GM21717 (cell line): ENCODE results near the gene ESF1.

Experiments used
- ATAC-seq: cut with Tn5 transposase; IDR thresholded peaks from one replicate; pipeline ENCODE4 v1.9.1; 2021; ENCODE audit warnings: mild to moderate bottlenecking, moderate library complexity; ENCODE audit not compliant: unreplicated experiment

ESF1 gene, protein sequence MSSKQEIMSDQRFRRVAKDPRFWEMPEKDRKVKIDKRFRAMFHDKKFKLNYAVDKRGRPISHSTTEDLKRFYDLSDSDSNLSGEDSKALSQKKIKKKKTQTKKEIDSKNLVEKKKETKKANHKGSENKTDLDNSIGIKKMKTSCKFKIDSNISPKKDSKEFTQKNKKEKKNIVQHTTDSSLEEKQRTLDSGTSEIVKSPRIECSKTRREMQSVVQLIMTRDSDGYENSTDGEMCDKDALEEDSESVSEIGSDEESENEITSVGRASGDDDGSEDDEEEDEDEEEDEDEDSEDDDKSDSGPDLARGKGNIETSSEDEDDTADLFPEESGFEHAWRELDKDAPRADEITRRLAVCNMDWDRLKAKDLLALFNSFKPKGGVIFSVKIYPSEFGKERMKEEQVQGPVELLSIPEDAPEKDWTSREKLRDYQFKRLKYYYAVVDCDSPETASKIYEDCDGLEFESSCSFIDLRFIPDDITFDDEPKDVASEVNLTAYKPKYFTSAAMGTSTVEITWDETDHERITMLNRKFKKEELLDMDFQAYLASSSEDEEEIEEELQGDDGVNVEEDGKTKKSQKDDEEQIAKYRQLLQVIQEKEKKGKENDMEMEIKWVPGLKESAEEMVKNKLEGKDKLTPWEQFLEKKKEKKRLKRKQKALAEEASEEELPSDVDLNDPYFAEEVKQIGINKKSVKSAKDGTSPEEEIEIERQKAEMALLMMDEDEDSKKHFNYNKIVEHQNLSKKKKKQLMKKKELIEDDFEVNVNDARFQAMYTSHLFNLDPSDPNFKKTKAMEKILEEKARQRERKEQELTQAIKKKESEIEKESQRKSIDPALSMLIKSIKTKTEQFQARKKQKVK

DNA sequence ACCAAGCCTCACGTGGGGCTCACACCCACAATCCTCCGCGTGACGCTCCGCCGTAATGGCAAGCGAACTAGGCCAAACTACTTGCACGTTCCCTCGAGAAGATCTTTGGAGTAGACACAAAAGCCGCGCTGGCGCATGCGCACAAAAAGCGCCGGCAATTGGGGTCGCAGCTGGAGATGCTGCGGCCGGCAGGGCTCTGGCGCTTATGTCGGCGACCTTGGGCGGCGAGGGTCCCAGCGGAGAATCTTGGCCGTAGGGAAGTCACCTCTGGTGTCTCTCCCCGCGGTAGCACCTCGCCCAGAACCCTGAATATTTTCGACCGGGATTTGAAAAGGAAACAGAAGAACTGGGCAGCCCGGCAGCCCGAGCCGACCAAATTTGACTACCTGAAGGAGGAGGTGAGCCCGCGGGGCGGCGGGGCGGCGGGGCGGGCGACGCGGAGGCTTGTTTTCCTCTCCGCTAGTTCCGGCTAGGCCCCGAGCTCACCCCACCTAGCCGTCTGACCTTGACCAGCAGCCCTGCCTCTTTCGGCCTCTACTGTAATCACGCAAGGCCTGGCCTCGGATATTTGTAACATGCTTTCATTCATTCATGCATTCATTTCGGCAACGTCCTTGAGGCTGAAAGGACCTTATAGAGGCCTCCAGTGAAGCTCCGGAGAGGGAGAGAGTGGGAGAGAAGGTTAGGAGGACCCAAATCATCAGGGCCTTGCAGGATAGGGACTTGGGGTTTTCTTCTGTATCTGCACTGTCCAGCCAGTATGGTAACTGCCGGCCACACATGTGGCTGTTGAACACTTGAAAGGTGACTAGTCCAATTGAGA, at the start of gene ESF1, which contains the start of gene NDUFAF5:
Gene ESF1, minus strand, starts transcription at position 27 of the 823 bp plus-strand sequence. CDS start 1,779 bp downstream, outside the sequence.
Gene NDUFAF5, plus strand, starts transcription at position 136 of the 823 bp plus-strand sequence. Its CDS starts 41 bp downstream, at position 177.
- peak; percentile 98 for ATAC-seq

DNA sequence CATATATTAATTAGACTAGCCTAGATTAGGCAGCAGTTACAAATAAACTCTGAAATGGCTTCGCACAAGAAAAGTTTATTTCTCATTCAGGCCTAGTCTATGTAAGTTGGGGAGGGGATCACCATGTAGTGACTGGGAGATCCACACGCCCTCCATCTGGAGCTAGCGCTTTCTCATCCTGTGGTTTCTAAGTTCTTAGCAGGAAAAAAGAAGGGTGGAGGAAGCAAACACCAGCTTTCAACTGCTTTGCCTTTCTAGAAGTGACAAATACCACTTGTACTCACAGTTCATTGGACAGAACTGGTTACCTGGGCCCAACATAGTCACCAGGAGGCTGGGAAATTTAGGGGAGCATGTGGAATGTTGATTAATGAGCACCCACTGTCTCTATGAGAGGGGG, 46.8 kb upstream of the ESF1 start:
- no peak for ATAC-seq

DNA sequence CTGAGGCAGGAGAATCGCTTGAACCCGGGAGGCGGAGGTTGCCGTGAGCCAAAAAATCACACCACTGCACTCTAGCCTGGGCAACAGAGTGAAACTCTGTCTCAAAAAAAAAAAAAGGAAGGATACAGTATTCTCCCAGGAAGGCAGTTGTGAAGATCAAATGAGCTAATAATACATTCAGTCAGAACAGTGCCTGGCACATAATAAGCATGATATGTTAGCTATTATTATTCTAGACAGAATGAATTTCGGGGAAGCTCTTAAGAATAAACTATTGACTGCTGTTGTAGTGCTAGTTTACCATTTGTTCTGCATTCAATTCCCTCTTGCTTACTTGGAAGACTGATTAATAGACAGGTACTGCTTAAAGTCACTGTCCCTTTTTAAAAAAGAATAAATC, 40.7 kb upstream of the ESF1 start:
- ATAC-seq: no peak

DNA sequence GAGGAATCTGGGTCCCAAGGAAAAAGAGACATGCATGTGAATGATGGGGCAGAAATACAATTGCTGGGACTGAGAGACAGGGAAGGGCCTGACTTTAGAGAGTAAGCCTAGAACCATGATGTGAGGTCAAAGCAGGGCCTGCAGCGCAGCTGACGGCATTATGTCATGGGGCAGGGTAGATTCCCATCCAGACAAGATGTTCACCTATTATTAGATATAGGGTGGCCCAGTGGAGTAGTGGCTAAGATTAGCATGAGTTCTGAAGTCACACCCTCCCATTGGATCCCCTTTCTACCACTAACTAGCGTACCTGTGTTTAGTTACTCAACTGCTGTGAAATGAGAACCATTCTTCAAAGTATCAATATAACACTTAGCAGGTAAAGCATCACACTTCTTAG, 39.7 kb upstream of the ESF1 start:
- no peak for ATAC-seq

DNA sequence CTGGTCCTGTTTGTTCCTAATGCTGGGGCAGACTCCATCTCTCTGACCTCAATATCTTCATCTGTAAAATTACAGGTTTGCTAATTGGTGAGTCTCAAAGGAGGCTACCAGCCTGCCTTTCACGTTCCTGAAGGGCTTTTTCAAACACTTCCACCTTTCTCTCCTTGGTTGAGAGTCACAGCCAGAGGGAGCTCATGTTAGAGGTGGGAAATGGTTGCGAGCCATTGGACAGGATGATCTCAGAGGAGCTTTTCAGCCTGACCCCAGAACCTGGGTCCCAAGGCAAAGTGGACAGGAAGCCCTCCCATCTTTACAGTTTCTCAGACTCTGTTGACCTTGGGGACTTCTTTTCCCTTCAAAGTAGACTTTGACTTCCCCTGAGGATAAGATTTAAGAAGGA, 37.7 kb upstream of the ESF1 start:
- ATAC-seq: no peak

DNA sequence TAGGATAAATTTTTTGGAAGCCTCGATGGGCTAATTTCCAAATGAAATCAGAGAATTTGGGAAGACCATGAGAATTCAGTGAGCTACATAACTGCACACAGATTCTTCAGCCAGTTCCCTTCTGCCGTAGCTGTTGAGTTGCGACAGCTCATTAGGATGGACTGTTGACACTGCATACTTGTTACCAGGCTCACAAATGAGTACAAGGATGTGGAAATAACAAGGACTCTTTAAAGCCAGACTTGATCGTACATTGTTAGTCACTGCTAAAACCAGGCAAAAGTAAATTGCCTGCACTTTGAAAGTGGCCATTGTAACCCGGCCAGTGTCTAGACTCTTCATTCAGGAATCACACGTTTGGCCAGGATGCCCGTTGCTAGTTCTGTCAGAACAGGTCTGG, 37.2 kb upstream of the ESF1 start:
- no peak for ATAC-seq

DNA sequence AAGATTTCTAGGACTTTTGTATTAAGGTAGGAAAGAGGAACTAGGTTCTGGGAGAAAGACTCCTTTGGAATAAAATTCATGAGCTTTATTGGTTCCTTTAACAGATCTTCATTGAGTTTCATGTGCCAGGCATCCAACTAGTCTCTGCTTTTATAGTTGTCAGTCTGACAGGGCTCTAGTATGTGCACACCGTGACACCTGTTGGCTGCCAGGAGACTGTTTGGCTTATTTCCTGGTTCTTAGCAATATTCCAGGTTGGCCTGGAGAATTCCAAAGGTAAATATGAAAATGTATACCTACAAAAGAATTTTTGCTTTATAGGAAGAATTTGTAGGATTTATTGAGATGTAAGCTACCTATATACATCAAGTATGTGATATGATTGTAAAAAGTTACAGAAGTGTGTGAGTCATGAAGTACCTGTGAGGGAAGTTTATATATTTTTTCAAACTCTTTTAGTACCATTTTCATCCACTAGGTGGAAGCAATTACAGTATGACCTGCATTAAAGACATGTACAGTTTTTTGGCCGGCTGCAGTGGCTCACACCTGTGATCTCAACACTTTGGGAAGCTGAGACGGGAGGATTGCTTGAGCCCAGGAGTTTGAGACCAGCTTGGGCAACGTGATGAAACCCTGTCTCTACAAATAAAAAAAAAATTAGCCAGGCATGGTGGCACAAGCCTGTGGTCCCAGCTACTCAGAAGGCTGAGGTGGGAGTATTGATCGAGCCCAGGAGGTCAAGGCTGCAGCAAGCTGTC, 35.3 kb upstream of the ESF1 start:
- peak; percentile 80 for ATAC-seq

DNA sequence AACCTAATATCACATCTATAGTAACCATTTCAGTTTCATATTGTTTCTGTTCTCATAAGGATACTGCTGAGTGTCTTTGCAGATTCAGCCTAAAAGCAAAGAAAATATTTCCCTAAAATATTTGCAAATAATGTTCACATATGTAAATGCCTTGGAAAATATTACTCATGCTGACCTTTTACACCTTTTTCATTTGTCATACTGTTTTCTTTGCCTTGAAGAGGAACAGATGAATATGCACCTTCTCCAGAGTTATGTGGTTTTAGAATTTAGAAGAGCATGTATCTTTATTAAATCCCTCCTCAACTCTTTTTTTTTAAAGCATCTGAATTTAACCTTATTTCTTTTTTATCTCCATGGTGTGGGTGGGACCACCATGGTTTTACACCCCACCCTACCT, 32.6 kb upstream of the ESF1 start:
- no peak for ATAC-seq

DNA sequence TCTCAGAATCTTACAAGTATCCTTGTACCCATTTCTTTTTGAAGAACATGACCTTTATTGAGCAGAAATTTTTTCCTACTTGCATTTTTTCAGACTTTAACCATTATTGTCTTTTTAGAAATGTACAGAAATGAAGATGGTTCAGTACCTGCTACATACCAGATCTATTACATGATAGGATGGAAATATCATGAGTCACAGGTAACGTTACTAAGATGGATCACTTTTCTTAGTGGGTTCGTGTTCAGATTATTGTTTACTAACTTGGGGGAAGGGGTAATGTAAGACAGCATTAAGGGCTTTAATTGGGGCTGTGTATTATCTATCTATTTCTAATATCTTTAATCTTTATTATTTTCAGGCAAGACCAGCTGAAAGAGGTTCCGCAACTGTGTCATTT, 32.0 kb upstream of the ESF1 start:
- ATAC-seq: no peak

DNA sequence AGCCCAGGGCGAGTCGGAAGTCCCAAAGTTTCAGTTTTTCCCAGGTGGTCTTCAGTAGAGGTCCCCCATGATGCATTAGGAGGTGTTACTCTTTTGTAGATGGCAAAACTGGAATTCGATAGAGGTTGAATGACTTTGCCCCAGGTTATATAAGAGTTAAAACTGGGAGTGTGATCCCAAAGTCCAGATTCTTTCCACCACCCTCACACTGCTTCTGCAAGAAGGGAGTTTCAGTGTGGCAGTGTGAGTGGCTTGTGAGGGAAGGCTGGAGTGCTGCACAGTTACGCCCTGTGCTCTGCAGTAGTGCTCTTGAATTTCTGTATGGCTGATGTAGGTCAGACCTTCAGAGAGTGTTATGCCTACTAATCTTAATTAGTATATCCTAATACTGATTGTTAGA, 30.0 kb upstream of the ESF1 start:
- no peak for ATAC-seq

DNA sequence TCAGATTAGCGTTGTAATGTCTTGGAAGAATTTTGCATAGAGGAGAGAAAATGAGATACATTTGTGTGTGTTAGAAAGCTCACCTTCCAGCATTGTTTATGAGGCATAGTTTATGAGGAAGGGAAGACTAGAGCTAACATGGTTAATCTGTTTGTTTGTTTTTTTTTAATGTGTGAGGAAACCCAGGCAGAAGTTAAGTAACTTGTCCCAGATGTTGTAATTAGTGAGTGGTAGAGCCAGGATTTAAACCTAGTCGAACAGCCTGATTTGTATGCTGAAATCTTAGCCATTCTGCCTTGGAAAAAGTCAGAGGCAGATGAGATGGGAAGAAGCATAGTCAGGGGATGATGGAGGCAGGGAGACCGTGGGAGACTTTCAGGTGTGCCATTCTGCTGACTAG, 29.2 kb upstream of the ESF1 start:
- ATAC-seq: no peak

DNA sequence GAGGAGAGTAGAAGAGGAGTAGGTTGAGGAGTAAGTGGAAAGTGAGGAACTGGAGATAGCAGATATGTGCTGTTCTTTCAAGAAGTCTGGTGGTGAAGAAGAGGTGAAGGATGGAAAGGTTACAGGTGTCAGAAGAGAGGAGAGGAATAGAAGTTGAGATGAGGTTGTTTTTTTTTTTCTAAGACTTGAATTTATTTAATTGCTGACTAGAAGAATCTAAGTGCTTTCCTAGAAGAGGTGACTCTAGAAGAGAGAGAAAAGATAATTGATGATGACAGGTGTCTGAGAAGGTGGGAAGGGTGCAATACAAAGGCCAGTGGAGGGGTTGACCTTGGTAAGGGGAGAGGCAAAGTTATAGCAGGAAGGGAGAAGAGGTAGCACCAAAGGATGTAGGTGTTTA, 25.7 kb upstream of the ESF1 start:
- no peak for ATAC-seq

DNA sequence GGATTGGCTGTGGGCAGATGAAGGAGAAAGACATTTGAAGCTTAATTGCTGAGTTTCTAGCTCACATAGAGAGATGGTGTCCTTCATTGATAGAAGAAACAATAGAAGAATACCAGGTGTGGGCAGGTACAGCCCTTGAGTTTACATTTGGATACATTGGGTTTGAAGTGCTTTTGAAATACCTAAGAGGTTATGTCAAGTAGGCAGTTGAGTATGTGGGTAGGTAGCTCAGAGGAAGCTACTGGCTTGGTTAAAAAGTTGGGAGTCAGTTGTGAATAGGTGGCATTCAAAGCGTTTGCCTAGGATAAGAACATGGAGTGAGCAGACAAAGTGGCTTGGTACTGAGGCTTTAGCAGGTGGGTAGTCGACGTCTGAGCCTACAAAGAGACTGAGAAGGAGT, 25.1 kb upstream of the ESF1 start:
- ATAC-seq: no peak

DNA sequence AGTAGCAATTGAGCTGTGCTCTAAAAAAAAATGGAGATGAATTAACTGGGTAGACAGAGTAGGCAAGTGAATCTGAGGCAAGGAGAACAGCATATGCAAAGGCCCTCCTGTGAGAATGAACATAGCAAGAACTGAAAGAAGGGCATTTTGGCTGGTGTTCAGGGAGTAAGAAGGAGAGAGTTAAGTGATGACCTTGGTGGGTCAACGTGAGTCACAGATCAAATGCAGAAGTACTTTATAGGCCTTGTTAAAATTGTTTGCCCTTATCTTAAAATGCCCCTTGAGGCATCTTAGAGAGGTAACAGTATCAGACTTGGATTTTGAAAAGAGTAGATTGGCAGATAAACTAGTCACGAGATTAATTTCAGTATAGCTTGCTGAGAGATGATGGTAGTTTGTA, 24.7 kb upstream of the ESF1 start:
- ATAC-seq: no peak

DNA sequence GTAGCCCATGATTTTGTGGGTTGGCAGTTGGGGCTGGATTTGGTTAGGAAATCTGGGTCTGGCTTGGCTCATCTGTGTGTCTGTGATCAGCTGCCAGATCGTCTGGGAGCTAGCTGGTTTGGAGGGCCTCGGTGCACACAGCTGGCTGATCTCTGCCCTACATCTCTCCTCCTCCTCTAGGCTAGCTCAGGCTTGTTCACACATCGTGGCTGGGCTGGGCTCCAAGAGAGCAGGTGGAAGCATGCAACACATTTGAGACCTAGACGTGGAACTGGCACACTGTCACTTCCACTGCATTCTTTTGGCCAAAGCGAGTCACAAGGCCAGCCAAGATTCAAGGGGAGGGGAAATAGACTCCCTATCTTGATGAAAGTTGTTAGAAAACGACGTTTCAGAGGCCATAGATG, 16.0 kb upstream of the ESF1 start:
- no peak for ATAC-seq

DNA sequence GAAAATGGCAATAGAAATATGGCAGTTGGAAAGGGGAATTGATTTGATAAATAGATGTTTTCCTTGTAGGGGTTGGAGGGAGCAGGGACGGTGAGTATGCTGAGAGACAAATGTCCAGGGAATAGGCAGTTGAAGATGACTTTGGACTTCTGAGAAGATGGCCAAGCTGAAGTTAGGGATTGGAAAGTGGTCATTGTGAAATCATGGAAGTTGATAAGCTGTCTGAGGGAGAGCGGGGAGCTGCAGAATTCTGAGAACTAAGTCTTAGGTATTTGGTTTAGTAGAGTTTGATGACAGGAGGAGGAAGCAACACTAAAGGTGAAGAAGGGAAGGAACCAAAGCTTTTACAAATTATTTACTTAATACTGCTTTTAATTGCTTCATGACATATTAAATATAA, 15.3 kb upstream of the ESF1 start:
- no peak for ATAC-seq

DNA sequence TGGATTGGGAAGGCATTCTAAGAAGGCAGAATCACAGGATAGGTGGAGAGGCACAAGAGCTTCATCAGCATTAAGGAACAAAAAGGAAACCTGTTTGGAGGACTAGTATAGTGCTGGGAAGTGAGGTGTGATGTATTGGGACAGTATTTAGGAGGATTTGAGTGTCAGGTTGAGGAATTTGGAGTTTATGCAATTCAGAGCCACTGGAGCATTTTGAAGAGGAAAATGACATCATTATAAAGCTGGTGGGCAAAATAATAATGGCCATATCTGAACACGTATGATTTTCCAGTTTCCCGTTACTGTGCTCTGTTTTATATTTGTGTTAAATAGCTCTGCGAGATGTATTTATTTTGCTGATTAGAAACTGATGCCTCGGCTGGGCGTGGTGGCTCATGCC, 14.3 kb upstream of the ESF1 start:
- ATAC-seq: no peak

DNA sequence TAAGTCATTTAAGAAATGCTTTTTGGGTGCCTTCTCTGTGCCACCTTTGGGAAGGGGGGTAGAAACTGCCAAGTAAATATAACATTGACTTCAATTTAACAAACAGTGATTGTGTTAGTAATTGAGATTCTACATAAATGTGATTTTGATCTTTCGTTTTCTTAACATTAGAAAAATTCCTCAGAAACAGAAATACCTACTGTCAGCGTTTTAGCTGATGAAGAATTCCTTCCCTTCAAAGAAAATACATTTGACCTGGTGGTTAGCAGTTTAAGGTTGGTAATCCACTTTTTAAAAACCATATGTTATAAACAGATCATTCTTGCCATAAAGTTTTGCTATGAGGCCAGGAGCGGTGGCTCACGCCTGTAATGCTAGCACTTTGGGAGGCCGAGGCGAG, 9.9 kb upstream of the ESF1 start:
- ATAC-seq: no peak

DNA sequence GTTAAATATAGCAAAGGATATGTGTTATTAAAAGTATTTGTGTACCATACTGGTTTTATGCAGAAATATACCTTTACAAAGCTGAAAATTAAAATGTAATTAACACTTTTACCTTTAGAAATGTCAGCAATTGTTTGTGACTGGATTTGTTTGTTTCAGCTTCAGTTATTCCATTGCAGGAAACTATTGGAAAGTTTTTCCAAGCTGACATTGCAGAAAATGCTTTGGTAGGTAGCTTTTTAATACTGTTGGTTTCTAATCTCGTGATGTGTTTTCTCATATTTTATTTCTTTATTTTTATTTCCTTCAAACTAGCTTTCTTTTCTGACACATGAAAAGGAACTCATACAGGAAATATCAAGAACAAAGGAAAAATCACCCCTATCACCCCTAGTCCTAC, 8.3 kb upstream of the ESF1 start:
- no peak for ATAC-seq
